HEK293 (cell line): ENCODE measurements around the gene DNMT3L.
A peak's percentile ranks its signal among the peaks of the same experiment; 100 is the strongest.

ENCODE experiments used
- CTCF ChIA-PET: fragments of 350-600 bp; formaldehyde crosslinking; extraction: SDS; loops from one replicate; lab custom pipeline; 2021; ENCODE audit warnings: antibody characterized with exemption; lab: Yijun Ruan, JAX
- POLR2A ChIA-PET: fragments of 300-600 bp; formaldehyde crosslinking; extraction: SDS; loops from one replicate; lab custom pipeline; 2020; ENCODE audit warnings: antibody characterized with exemption, inconsistent platforms; lab: Yijun Ruan, JAX
- H3K27ac ChIP-seq: fragments of 200-500 bp; sonication (Bioruptor generic); 2 replicates; pipeline ENCODE4 v1.5.1; 2014; ENCODE audit warnings: low read depth, low read length, control low read depth, inconsistent platforms; ENCODE audit errors: extremely low read depth
- H3K36me3 ChIP-seq, 2 experiments: fragments of 200-500 bp in 1 of 2; sonication (Bioruptor generic) in 1 of 2; 1 replicate in 1 of 2; 2 replicates in 1 of 2; pipeline ENCODE4 v1.5.1; 2014 to 2017; ENCODE audit warnings: inconsistent platforms in 2 of 2, low read length in 2 of 2; ENCODE audit not compliant: control insufficient read depth in 2 of 2, insufficient read depth in 1 of 2
- H3K4me1 ChIP-seq: fragments of 200-500 bp; sonication (Bioruptor generic); 2 replicates; pipeline ENCODE4 v1.5.1; 2014; ENCODE audit warnings: mild to moderate bottlenecking, low read length, inconsistent platforms; ENCODE audit not compliant: control insufficient read depth, insufficient read depth
- H3K4me3 ChIP-seq: 2 replicates; pipeline ENCODE4 v1.5.1; 2011; ENCODE audit warnings: low read depth, mild to moderate bottlenecking, control low read depth, low read length, moderate library complexity
- H3K9me3 ChIP-seq: fragments of 200-500 bp; sonication (Bioruptor generic); 2 replicates; pipeline ENCODE4 v1.5.1; 2014; ENCODE audit warnings: low read depth, low read length, inconsistent platforms; ENCODE audit not compliant: control insufficient read depth, insufficient read depth
- HOXC10 ChIP-seq: sonication (generic); formaldehyde crosslinking; IDR thresholded peaks from 2 replicates; pipeline ENCODE4 v1.8.1; 2023; ENCODE audit warnings: mild to moderate bottlenecking, missing genetic modification reagents
- KLF1 ChIP-seq: fragments of 450-650 bp; formaldehyde crosslinking; IDR thresholded peaks from 2 replicates; pipeline ENCODE4 v1.5.1; 2016; ENCODE audit warnings: missing biosample characterization, missing genetic modification characterization
- KLF10 ChIP-seq: fragments of 450-650 bp; IDR thresholded peaks from 2 replicates; pipeline ENCODE4 v1.5.1; 2018; ENCODE audit warnings: missing biosample characterization, mild to moderate bottlenecking, missing genetic modification characterization
- MEIS1 ChIP-seq: sonication (generic); formaldehyde crosslinking; IDR thresholded peaks from 2 replicates; pipeline ENCODE4 v1.8.1; 2022; ENCODE audit warnings: missing genetic modification reagents, mild to moderate bottlenecking, borderline replicate concordance
- RBAK ChIP-seq: fragments of 450-650 bp; formaldehyde crosslinking; IDR thresholded peaks from 2 replicates; pipeline ENCODE4 v1.5.1; 2016; ENCODE audit warnings: missing biosample characterization, missing genetic modification characterization
- SP7 ChIP-seq: fragments of 450-650 bp; formaldehyde crosslinking; IDR thresholded peaks from 2 replicates; pipeline ENCODE4 v1.5.1; 2016; ENCODE audit warnings: missing biosample characterization, missing genetic modification characterization
- ZNF138 ChIP-seq: fragments of 450-650 bp; formaldehyde crosslinking; IDR thresholded peaks from 2 replicates; pipeline ENCODE4 v1.5.1; 2016; ENCODE audit warnings: missing biosample characterization, missing genetic modification characterization, borderline replicate concordance
- ZNF157 ChIP-seq: fragments of 450-650 bp; formaldehyde crosslinking; IDR thresholded peaks from 2 replicates; pipeline ENCODE4 v1.5.1; 2016; ENCODE audit warnings: missing biosample characterization, missing genetic modification characterization
- ZNF169 ChIP-seq: fragments of 450-650 bp; formaldehyde crosslinking; IDR thresholded peaks from 2 replicates; pipeline ENCODE4 v1.5.1; 2016; ENCODE audit warnings: missing biosample characterization, missing genetic modification characterization
- ZNF184 ChIP-seq: fragments of 450-650 bp; IDR thresholded peaks from 2 replicates; pipeline ENCODE4 v1.5.1; 2018; ENCODE audit warnings: missing biosample characterization, mild to moderate bottlenecking, missing genetic modification characterization
- ZNF24 ChIP-seq: fragments of 450-650 bp; formaldehyde crosslinking; IDR thresholded peaks from 2 replicates; pipeline ENCODE4 v1.5.1; 2016; ENCODE audit warnings: missing biosample characterization, missing genetic modification characterization
- ZNF354C ChIP-seq: fragments of 450-650 bp; formaldehyde crosslinking; IDR thresholded peaks from 2 replicates; pipeline ENCODE4 v1.5.1; 2016; ENCODE audit warnings: missing biosample characterization, missing genetic modification characterization, low read depth, borderline replicate concordance
- ZNF48 ChIP-seq: fragments of 450-650 bp; formaldehyde crosslinking; IDR thresholded peaks from 2 replicates; pipeline ENCODE4 v1.5.1; 2016; ENCODE audit warnings: missing biosample characterization, missing genetic modification characterization
- ZNF530 ChIP-seq: fragments of 450-650 bp; formaldehyde crosslinking; IDR thresholded peaks from 2 replicates; pipeline ENCODE4 v1.5.1; 2016; ENCODE audit warnings: low read depth, missing biosample characterization, missing genetic modification characterization
- ZNF555 ChIP-seq: fragments of 450-650 bp; formaldehyde crosslinking; conservative IDR thresholded peaks from 2 replicates; pipeline ENCODE4 v1.5.1; 2017; ENCODE audit warnings: missing biosample characterization, mild to moderate bottlenecking, missing genetic modification characterization, inconsistent platforms
- ZNF560 ChIP-seq: fragments of 450-650 bp; formaldehyde crosslinking; IDR thresholded peaks from 2 replicates; pipeline ENCODE4 v1.5.1; 2017; ENCODE audit warnings: missing biosample characterization, missing genetic modification characterization, borderline replicate concordance
- ZNF600 ChIP-seq: fragments of 450-650 bp; formaldehyde crosslinking; IDR thresholded peaks from 2 replicates; pipeline ENCODE4 v1.5.1; 2016; ENCODE audit warnings: missing biosample characterization, missing genetic modification characterization
- ZNF654 ChIP-seq: fragments of 450-650 bp; formaldehyde crosslinking; IDR thresholded peaks from 2 replicates; pipeline ENCODE4 v1.5.1; 2016; ENCODE audit warnings: low read depth, missing biosample characterization, missing genetic modification characterization
- ZNF664 ChIP-seq: fragments of 450-650 bp; formaldehyde crosslinking; IDR thresholded peaks from 2 replicates; pipeline ENCODE4 v1.5.1; 2016; ENCODE audit warnings: missing biosample characterization, missing genetic modification characterization
- ZNF707 ChIP-seq: fragments of 450-650 bp; formaldehyde crosslinking; IDR thresholded peaks from 2 replicates; pipeline ENCODE4 v1.5.1; 2016; ENCODE audit warnings: missing biosample characterization, missing genetic modification characterization
- ZNF76 ChIP-seq: fragments of 450-650 bp; formaldehyde crosslinking; IDR thresholded peaks from 2 replicates; pipeline ENCODE4; 2016; ENCODE audit warnings: low read depth, missing biosample characterization, missing genetic modification characterization, borderline replicate concordance
- ZNF785 ChIP-seq: fragments of 450-650 bp; formaldehyde crosslinking; IDR thresholded peaks from 2 replicates; pipeline ENCODE4 v1.5.1; 2016; ENCODE audit warnings: missing biosample characterization, missing genetic modification characterization
- ZSCAN30 ChIP-seq: fragments of 450-650 bp; IDR thresholded peaks from 2 replicates; pipeline ENCODE4 v1.5.1; 2018; ENCODE audit warnings: missing biosample characterization, mild to moderate bottlenecking, missing genetic modification characterization, moderate library complexity
- ZXDB ChIP-seq: fragments of 450-650 bp; formaldehyde crosslinking; IDR thresholded peaks from 2 replicates; pipeline ENCODE4 v1.5.1; 2016; ENCODE audit warnings: missing biosample characterization, missing genetic modification characterization
- TF ChIP-seq, protein P1 (sequence below): fragments of 450-650 bp; formaldehyde crosslinking; IDR thresholded peaks from 2 replicates; pipeline ENCODE4 v1.5.1; 2016; ENCODE audit warnings: missing biosample characterization, missing genetic modification characterization
- TF ChIP-seq, protein P2 (sequence below): fragments of 450-650 bp; formaldehyde crosslinking; IDR thresholded peaks from 2 replicates; pipeline ENCODE4 v1.5.1; 2016; ENCODE audit warnings: missing biosample characterization, missing genetic modification characterization, borderline replicate concordance
- TF ChIP-seq, protein P3 (sequence below): fragments of 450-650 bp; formaldehyde crosslinking; IDR thresholded peaks from 2 replicates; pipeline ENCODE4 v1.5.1; 2016; ENCODE audit warnings: missing biosample characterization, missing genetic modification characterization, low read depth
- TF ChIP-seq, protein P4 (sequence below): fragments of 450-650 bp; formaldehyde crosslinking; IDR thresholded peaks from 2 replicates; pipeline ENCODE4 v1.5.1; 2017; ENCODE audit warnings: missing biosample characterization, mild to moderate bottlenecking, missing genetic modification characterization, moderate library complexity

The DNMT3L gene

DNA sequence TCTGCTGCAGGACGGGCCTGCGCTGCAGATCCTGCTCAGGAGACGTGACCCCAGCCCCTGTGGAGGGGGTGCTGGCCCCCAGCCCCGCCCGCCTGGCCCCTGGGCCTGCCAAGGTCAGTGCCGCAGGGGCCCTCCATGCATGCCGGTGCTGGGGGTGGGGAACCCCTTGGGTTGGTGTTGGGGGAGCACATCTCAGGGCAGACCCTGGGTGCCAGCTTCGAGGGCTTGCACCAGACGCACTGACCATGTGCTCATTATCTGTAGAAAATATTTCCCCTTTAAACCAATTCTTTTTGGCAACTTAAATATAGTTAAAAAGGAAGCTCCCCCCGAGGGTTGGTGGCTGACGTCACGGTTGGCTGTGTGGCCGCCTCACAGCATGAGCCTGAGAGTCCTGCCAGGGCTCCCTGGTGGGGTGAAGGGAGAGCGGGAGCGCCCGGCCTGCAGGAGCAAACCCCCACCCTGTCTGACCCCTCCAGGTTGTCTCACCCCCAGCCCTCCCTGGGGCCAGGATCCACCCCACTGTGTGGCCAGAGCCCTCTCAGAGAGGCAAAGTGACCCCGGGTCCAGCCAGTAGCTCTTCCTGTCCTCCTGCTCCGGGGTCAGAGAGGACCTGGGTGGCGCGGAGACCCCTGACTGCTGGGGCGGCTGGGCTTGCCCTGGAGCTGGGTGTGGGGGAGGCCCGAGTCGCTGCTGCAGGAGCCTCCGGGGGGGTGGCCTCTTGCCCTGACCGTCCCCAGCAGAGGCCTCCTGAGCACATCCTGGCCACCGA is 32.9 kb upstream of the DNMT3L start (continued):
- TF ChIP-seq, protein P1, sequence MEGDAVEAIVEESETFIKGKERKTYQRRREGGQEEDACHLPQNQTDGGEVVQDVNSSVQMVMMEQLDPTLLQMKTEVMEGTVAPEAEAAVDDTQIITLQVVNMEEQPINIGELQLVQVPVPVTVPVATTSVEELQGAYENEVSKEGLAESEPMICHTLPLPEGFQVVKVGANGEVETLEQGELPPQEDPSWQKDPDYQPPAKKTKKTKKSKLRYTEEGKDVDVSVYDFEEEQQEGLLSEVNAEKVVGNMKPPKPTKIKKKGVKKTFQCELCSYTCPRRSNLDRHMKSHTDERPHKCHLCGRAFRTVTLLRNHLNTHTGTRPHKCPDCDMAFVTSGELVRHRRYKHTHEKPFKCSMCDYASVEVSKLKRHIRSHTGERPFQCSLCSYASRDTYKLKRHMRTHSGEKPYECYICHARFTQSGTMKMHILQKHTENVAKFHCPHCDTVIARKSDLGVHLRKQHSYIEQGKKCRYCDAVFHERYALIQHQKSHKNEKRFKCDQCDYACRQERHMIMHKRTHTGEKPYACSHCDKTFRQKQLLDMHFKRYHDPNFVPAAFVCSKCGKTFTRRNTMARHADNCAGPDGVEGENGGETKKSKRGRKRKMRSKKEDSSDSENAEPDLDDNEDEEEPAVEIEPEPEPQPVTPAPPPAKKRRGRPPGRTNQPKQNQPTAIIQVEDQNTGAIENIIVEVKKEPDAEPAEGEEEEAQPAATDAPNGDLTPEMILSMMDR (tag by site-specific recombination): no peak
- TF ChIP-seq ZNF785 (tag by site-specific recombination): no peak
- TF ChIP-seq, protein P2, sequence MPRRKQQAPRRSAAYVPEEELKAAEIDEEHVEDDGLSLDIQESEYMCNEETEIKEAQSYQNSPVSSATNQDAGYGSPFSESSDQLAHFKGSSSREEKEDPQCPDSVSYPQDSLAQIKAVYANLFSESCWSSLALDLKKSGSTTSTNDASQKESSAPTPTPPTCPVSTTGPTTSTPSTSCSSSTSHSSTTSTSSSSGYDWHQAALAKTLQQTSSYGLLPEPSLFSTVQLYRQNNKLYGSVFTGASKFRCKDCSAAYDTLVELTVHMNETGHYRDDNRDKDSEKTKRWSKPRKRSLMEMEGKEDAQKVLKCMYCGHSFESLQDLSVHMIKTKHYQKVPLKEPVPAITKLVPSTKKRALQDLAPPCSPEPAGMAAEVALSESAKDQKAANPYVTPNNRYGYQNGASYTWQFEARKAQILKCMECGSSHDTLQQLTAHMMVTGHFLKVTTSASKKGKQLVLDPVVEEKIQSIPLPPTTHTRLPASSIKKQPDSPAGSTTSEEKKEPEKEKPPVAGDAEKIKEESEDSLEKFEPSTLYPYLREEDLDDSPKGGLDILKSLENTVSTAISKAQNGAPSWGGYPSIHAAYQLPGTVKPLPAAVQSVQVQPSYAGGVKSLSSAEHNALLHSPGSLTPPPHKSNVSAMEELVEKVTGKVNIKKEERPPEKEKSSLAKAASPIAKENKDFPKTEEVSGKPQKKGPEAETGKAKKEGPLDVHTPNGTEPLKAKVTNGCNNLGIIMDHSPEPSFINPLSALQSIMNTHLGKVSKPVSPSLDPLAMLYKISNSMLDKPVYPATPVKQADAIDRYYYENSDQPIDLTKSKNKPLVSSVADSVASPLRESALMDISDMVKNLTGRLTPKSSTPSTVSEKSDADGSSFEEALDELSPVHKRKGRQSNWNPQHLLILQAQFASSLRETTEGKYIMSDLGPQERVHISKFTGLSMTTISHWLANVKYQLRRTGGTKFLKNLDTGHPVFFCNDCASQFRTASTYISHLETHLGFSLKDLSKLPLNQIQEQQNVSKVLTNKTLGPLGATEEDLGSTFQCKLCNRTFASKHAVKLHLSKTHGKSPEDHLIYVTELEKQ (tag by site-specific recombination): no peak
- TF ChIP-seq ZNF354C (tag by site-specific recombination): no peak
- TF ChIP-seq MEIS1 (CRISPR knock-in tag): no peak
- no peak for TF ChIP-seq ZNF184 (tag by site-specific recombination)
- TF ChIP-seq ZNF707 (tag by site-specific recombination): no peak
- TF ChIP-seq ZNF654 (tag by site-specific recombination): no peak
- TF ChIP-seq ZNF664 (tag by site-specific recombination): no peak
- peak; percentile 25; the same call in 1 of the 2 replicates for TF ChIP-seq SP7 (tag by site-specific recombination)
- TF ChIP-seq RBAK (tag by site-specific recombination): no peak
- no peak for TF ChIP-seq ZNF138 (tag by site-specific recombination)
- no peak for TF ChIP-seq ZNF24 (tag by site-specific recombination)
- TF ChIP-seq ZNF76 (tag by site-specific recombination): no peak
- no peak for TF ChIP-seq KLF10
- TF ChIP-seq ZNF48: no peak

DNA sequence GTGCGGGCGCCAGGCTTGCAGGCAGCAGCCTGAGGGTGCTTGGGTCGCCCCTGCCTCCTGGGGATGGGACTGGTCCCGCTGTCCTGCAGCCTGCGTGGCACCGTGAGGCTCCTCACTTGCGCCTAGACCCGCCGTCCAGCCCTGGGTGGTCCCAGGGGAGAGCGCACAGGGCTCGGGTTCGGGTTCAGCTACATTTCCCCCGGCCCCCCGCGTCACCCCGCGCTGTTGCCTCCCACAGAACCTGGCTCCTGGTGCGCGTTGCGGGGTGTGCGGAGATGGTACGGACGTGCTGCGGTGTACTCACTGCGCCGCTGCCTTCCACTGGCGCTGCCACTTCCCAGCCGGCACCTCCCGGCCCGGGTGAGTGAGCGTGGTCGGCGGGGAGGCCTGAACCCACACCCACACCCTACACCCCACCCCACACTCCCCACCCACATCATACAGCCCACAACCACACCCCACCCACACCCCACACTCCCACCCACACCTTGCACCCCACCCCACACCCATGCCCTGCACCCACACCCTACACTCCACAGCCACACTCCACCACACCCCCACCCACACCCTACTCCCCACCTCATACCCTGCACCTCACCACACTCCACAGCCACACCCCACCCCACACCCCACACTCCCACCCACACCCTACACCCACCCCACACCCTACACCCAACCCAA is 32.0 kb upstream of the DNMT3L start:
- H3K36me3 ChIP-seq: no peaks in the 10 kb centered on the region
- no peak overlapping the region for H3K27ac ChIP-seq
- H3K9me3 ChIP-seq: no peaks in the 10 kb centered on the region
- ChIA-PET POLR2A (no interaction called here), CTCF (interaction anchor here (0.6 to 1.1 kb wide), 2 partner anchors 11 to 242 kb away, joined by 6 read pairs; no protein-coding TSS in a partner anchor)
- H3K4me3 ChIP-seq: no peak overlapping the region
- no peaks in the 10 kb centered on the region; the same call in 1 of the 2 replicates for H3K4me1 ChIP-seq
- TF ChIP-seq, protein P3, sequence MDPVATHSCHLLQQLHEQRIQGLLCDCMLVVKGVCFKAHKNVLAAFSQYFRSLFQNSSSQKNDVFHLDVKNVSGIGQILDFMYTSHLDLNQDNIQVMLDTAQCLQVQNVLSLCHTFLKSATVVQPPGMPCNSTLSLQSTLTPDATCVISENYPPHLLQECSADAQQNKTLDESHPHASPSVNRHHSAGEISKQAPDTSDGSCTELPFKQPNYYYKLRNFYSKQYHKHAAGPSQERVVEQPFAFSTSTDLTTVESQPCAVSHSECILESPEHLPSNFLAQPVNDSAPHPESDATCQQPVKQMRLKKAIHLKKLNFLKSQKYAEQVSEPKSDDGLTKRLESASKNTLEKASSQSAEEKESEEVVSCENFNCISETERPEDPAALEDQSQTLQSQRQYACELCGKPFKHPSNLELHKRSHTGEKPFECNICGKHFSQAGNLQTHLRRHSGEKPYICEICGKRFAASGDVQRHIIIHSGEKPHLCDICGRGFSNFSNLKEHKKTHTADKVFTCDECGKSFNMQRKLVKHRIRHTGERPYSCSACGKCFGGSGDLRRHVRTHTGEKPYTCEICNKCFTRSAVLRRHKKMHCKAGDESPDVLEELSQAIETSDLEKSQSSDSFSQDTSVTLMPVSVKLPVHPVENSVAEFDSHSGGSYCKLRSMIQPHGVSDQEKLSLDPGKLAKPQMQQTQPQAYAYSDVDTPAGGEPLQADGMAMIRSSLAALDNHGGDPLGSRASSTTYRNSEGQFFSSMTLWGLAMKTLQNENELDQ (tag by site-specific recombination): no peak
- TF ChIP-seq, protein P4, sequence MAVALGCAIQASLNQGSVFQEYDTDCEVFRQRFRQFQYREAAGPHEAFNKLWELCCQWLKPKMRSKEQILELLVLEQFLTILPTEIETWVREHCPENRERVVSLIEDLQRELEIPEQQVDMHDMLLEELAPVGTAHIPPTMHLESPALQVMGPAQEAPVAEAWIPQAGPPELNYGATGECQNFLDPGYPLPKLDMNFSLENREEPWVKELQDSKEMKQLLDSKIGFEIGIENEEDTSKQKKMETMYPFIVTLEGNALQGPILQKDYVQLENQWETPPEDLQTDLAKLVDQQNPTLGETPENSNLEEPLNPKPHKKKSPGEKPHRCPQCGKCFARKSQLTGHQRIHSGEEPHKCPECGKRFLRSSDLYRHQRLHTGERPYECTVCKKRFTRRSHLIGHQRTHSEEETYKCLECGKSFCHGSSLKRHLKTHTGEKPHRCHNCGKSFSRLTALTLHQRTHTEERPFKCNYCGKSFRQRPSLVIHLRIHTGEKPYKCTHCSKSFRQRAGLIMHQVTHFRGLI (tag by site-specific recombination): no peak
- no peak for TF ChIP-seq ZNF555 (tag by site-specific recombination)
- no peak for TF ChIP-seq ZNF169
- TF ChIP-seq HOXC10: no peak
- TF ChIP-seq ZNF157 (tag by site-specific recombination): no peak
- no peak for TF ChIP-seq ZNF560
- TF ChIP-seq KLF1: peak; percentile 100
- no peak for TF ChIP-seq ZSCAN30 (tag by site-specific recombination)
- no peak for TF ChIP-seq ZXDB (tag by site-specific recombination)
- peak; percentile 49; the same call in 1 of the 2 replicates for TF ChIP-seq ZNF600 (tag by site-specific recombination)
- no peak for TF ChIP-seq ZNF530 (tag by site-specific recombination)
